ENCODE measurements around the gene AMHR2. TPM values are rescaled to one million over a fixed set of nuclear protein-coding genes. Genes with fewer than 3 reads are reported as not detected.

The AMHR2 gene
- total RNA-seq, 1 donor from 2014 or later, result 0.46 TPM

DNA sequence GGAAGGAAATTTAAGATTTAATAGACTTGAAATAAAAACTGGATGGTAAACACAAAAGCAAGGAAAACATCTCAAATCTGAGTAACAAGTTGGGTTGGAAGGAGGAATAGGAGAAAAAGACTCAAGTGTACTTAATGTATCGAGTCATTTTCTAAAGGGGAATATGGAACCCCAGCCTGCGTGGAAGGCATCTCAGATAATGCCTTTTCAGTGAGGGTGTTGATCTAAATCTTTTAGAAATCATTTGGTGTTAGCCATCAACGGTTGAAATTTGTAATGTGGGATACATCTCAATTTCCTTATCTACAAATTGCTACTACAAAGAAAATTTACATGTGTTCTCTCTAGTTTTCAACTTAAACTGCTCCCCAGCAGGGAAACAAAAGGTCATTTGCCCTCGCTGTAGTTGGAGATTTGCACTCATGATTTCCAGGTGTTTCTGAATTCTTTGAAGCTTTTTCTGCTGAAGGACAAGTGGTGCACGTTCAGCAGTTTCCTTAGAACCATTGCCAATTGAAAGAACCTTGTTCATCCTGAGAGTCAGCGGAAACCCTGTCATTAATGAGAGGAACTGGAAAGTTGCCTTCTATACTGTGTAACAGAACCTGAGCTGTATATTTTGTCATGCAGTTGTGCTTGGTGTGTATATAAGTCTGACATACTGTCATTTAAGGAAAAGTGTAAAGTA is 30.4 kb downstream of the AMHR2 start:
- peak overlapping the region; percentile 70 for H3K4me3 ChIP-seq
- H3K27me3 ChIP-seq, result no peaks in the 10 kb centered on the region
- intact Hi-C loops (cut with DNase I), result no loop called here
- H3K36me3 ChIP-seq, result peaks cover 51% of the 10 kb centered on the region
- no peaks in the 10 kb centered on the region for H3K9me3 ChIP-seq
- TF ChIP-seq, protein P1, sequence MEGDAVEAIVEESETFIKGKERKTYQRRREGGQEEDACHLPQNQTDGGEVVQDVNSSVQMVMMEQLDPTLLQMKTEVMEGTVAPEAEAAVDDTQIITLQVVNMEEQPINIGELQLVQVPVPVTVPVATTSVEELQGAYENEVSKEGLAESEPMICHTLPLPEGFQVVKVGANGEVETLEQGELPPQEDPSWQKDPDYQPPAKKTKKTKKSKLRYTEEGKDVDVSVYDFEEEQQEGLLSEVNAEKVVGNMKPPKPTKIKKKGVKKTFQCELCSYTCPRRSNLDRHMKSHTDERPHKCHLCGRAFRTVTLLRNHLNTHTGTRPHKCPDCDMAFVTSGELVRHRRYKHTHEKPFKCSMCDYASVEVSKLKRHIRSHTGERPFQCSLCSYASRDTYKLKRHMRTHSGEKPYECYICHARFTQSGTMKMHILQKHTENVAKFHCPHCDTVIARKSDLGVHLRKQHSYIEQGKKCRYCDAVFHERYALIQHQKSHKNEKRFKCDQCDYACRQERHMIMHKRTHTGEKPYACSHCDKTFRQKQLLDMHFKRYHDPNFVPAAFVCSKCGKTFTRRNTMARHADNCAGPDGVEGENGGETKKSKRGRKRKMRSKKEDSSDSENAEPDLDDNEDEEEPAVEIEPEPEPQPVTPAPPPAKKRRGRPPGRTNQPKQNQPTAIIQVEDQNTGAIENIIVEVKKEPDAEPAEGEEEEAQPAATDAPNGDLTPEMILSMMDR (IDR thresholded peaks at IDR 0.05), result no peak
- peaks cover 34% of the 10 kb centered on the region for H3K4me1 ChIP-seq
- DNase-seq (no peak), ATAC-seq (no peak)
- H3K27ac ChIP-seq, result no peak overlapping the region

DNA sequence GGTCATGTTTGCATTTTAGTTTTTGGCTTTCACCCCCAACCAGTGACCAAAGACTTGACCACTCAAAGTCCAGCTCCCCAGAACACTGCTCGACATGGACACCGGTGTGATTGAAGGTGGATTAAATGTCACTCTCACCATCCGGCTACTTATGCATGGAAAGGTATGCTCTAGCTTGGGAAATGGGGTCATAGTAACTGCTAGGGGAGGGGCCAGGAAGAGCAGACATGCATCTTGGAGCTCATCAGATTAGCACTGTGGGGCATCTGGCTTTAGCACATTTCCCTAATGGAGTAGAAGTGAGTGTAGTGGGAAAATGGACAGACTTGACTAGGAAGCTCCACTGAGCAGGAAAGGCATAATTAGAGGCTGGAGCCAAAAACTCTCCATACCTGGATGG is 31.1 kb downstream of the AMHR2 start:
- TF ChIP-seq, protein P1 (IDR thresholded peaks at IDR 0.05), result no peak
- H3K4me1 ChIP-seq, result peaks cover 34% of the 10 kb centered on the region
- no peaks in the 10 kb centered on the region for H3K27me3 ChIP-seq
- no peak overlapping the region for H3K27ac ChIP-seq
- intact Hi-C loops (cut with DNase I), result no loop called here
- H3K9me3 ChIP-seq, result no peaks in the 10 kb centered on the region
- H3K36me3 ChIP-seq, result peaks cover 57% of the 10 kb centered on the region
- no peak for ATAC-seq
- H3K4me3 ChIP-seq, result no peak overlapping the region
- DNase-seq, result no peak

DNA sequence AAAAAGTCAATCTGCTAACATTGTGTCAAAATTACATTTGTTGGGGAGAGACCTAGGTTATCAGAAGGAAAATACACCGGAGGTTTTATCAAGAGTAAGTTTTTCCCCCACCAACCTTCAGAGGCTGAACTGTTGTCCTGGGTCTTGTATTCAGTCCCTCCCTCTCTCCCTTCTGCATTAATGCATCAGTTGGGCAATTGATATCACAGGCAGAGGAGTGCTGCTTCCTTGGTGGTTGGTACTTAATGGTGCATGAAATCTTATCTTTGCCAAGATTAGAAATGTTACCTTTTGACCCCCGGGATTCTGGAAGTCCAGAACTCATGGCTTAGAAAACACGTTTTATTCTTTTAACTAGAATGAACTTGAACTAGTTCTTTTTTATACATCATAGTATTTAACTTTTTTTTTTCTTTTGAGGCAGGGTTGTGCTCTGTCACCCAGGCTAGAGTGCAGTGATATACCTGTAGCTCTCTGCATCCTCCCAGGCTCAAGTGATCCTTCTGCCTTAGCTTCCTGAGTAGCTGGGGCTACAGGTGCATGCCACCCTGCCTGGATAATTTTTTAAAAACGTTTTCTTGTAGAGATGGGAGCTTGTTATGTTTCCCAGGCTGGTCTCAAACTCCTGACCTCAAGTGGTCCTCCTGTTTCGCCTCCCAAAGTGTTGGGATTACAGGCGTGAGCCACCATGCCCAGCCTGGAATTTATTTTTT is 33.2 kb downstream of the AMHR2 start:
- no peak for DNase-seq
- no peak for ATAC-seq
- intact Hi-C loops (cut with DNase I), result no loop called here
- Histone ChIP-seq H3K4me3 (no peak overlapping the region), H3K9me3 (no peaks in the 10 kb centered on the region), H3K27me3 (no peaks in the 10 kb centered on the region), H3K36me3 (peaks cover 78% of the 10 kb centered on the region), H3K27ac (no peak overlapping the region), H3K4me1 (peaks cover 40% of the 10 kb centered on the region)
- TF ChIP-seq, protein P1 (IDR thresholded peaks at IDR 0.05), result no peak

DNA sequence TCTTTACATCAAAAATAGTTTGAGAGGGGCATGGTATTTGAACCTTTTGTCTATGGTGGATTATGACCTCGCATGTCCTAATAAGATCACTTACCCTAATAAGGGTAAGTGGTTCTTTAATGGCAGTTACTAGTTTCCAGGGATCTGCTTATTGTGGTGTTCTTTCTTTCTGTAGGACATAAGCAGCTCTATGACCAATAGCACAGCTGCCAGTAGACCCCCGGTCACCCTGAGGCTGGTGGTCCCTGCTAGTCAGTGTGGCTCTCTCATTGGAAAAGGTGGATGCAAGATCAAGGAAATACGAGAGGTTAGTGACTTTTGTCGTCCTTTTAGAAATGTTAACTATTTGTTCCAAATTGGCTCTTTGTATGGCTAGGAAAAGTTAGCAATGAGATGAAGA is 35.4 kb downstream of the AMHR2 start:
- Histone ChIP-seq H3K9me3 (no peaks in the 10 kb centered on the region), H3K36me3 (peaks cover 100% of the 10 kb centered on the region), H3K4me1 (peaks cover 28% of the 10 kb centered on the region), H3K27me3 (no peaks in the 10 kb centered on the region), H3K27ac (no peak overlapping the region), H3K4me3 (no peak overlapping the region)
- ATAC-seq, result no peak
- DNase-seq, result no peak
- intact Hi-C loops (cut with DNase I), result no loop called here
- TF ChIP-seq, protein P1 (IDR thresholded peaks at IDR 0.05), result no peak

DNA sequence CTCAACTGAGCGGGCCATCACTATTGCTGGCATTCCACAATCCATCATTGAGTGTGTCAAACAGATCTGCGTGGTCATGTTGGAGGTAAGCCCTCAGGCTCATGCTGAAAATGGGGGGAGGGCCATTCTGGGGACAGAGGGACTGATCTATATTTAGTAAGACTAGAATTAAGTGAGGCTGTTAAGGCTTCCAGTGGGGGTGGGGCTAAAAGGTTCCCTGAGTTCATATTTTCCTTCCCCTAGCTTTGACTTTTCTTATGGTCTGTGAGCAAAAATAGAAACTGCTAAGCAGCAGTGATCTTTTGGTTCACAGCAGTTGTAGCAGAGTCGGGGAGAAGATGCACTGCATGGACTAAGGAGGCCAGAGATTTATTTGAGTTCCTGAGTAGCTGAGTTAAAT is 37.4 kb downstream of the AMHR2 start:
- Histone ChIP-seq H3K27me3 (no peaks in the 10 kb centered on the region), H3K4me3 (no peak overlapping the region), H3K36me3 (peaks cover 100% of the 10 kb centered on the region), H3K27ac (no peak overlapping the region), H3K4me1 (peaks cover 8% of the 10 kb centered on the region), H3K9me3 (no peaks in the 10 kb centered on the region)
- ATAC-seq (no peak), DNase-seq (no peak)
- intact Hi-C loops (cut with DNase I), result no loop called here
- TF ChIP-seq, protein P1 (IDR thresholded peaks at IDR 0.05), result no peak
